Calu3 (cell line): Measurements from ENCODE around the gene IL25. TPM values are rescaled to one million over a fixed set of nuclear protein-coding genes. Genes with fewer than 3 reads are reported as not detected.
"Not testable (repeated sequence)": the region's sequence is repeated elsewhere in the genome, so short reads cannot be mapped to it uniquely, and the experiment has no call there.

Experiments used
- BruUV-seq: library from RNA; stranded (reverse); fragments of 400-500 nt; replicated peaks from 2 replicates; lab custom pipeline; 2021; lab: Mats Ljungman, UMichigan
- CTCF ChIA-PET: fragments of 300-600 bp; sonication (Branson Sonifier 250); formaldehyde crosslinking; loops from one replicate; lab custom pipeline; 2022; ENCODE audit warnings: antibody characterized with exemption; lab: Charles Lee
- DNase-seq: peaks from one replicate; pipeline ENCODE4 v3.0.0; 2022
- H3K27ac Mint-ChIP-seq: one replicate; pipeline ENCODE4 v1.8.0; 2022; ENCODE audit warnings: mixed read lengths; ENCODE audit not compliant: unreplicated experiment
- H3K27me3 Mint-ChIP-seq: one replicate; pipeline ENCODE4 v1.8.0; 2022; ENCODE audit warnings: mixed read lengths; ENCODE audit not compliant: unreplicated experiment
- H3K36me3 Mint-ChIP-seq: one replicate; pipeline ENCODE4 v1.8.0; 2022; ENCODE audit warnings: mild to moderate bottlenecking, moderate library complexity, mixed read lengths; ENCODE audit not compliant: insufficient read depth, unreplicated experiment
- H3K4me1 Mint-ChIP-seq: one replicate; pipeline ENCODE4 v1.8.0; 2022; ENCODE audit warnings: mild to moderate bottlenecking, low read depth, mixed read lengths; ENCODE audit not compliant: unreplicated experiment
- H3K4me3 Mint-ChIP-seq: one replicate; pipeline ENCODE4 v1.8.0; 2022; ENCODE audit warnings: mild to moderate bottlenecking, low read depth, moderate library complexity, mixed read lengths; ENCODE audit not compliant: unreplicated experiment
- H3K9me3 Mint-ChIP-seq: one replicate; pipeline ENCODE4 v1.8.0; 2022; ENCODE audit warnings: low read depth, mixed read lengths; ENCODE audit not compliant: unreplicated experiment
- CTCF ChIP-seq: fragments of 200-600 bp; IDR thresholded peaks from one replicate; pipeline ENCODE4 v1.8.0; 2022; ENCODE audit warnings: antibody characterized with exemption; ENCODE audit not compliant: unreplicated experiment
- intact Hi-C: fragments of 100-400 bp; cut with micrococcal nuclease; formaldehyde crosslinking; loops from one replicate; pipeline ENCODE4 v1.10.0; 2022; ENCODE audit not compliant: unreplicated experiment
- total RNA-seq: library from RNA; stranded (reverse); gene quantifications from 2 replicates; pipeline ENCODE4 v1.2.3, GENCODE V29; 2022

IL25 gene
- total RNA-seq, 1 experiment from 2014 or later = not detected

DNA sequence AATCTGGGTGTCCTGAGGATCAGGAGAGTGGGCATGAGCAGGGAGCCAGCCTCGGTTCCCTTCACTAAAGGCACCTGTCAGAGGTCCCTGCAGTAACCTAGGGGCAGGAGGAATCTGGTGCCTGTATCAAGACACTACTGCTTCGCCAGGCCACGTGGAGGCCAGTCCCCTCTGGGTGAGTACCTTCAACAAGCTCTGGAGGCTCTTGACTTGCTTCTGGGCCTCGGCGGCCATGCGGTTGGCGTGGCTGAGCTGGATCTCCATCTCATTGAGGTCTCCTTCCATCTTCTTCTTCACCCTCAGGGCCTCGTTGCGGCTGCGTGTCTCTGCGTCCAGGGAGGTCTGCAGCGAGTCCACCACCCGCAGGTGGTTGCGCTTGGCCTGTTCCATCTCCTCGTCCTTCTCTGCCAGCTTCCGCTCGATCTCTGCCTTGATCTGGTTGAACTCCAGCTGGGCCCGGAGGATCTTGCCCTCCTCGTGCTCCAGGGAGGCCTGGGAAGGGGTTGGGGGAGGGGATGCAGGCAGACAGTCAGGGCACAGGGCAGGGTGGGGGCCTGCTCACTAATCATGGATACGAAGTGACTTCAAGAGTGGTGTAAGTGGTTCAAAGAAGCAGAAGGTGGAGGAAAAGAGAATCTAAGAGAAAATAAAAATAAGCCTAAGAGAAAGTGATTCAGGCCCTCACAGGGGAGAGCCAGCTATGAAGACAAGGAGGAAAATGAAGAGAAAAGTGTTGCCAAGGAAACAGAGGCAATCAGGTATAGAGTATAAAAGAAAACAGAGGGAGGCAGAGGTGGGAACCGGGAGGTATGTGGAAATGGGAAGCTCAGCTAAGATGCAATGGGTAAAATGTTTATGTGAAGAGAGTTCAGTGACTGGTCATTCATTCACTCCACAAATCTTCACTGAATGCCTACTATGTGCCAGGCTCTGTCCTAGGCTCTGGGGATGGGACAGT is 43.5 kb downstream of the IL25 start:
- H3K27me3 Mint-ChIP-seq = peaks cover 93% of the 10 kb centered on the region
- TF ChIP-seq CTCF = no peak
- intact Hi-C loops = no loop called here
- no peaks in the 10 kb centered on the region for H3K4me1 Mint-ChIP-seq
- no peak for DNase-seq
- no TSS peak for BruUV-seq
- no peak overlapping the region for H3K4me3 Mint-ChIP-seq
- H3K9me3 Mint-ChIP-seq = no peaks in the 10 kb centered on the region
- H3K36me3 Mint-ChIP-seq = no peaks in the 10 kb centered on the region
- CTCF ChIA-PET = interaction anchor here (0.6 to 1.6 kb wide), 2 partner anchors 24 to 1873 kb away, joined by 4 to 6 read pairs; no protein-coding TSS in a partner anchor
- no peak overlapping the region for H3K27ac Mint-ChIP-seq

GRCh38 chr14:23416801-23417200 is 44.2 kb downstream of the IL25 start:
- Mint-ChIP-seq H3K27me3 (peaks cover 93% of the 10 kb centered on the region), H3K4me1 (no peaks in the 10 kb centered on the region), H3K4me3 (no peak overlapping the region), H3K36me3 (no peaks in the 10 kb centered on the region), H3K27ac (no peak overlapping the region), H3K9me3 (no peaks in the 10 kb centered on the region)
- DNase-seq = no peak
- intact Hi-C loops = no loop called here
- no TSS peak for BruUV-seq
- CTCF ChIA-PET = interaction anchor here (0.6 kb wide), 1 partner anchor 1874 kb away, joined by 4 read pairs; no protein-coding TSS in a partner anchor
- TF ChIP-seq CTCF = no peak

- H3K27ac Mint-ChIP-seq, CTCF ChIA-PET, H3K36me3 Mint-ChIP-seq, intact Hi-C loops, BruUV-seq, DNase-seq, H3K4me1 Mint-ChIP-seq, H3K9me3 Mint-ChIP-seq, H3K4me3 Mint-ChIP-seq: not testable (repeated sequence)
- H3K27me3 Mint-ChIP-seq = peaks cover 94% of the 10 kb centered on the region
These were observed 44.7 kb downstream of the IL25 start for GRCh38 chr14:23417269-23417668.

GRCh38 chr14:23418021-23418420 is 45.4 kb downstream of the IL25 start:
- no TSS peak for BruUV-seq
- no peak for DNase-seq
- no peak for TF ChIP-seq CTCF
- Mint-ChIP-seq H3K27me3 (peaks cover 90% of the 10 kb centered on the region), H3K27ac (no peak overlapping the region), H3K9me3 (no peaks in the 10 kb centered on the region), H3K4me1 (no peaks in the 10 kb centered on the region), H3K4me3 (no peak overlapping the region), H3K36me3 (no peaks in the 10 kb centered on the region)
- CTCF ChIA-PET = no interaction called here
- intact Hi-C loops = no loop called here

- H3K9me3 Mint-ChIP-seq, H3K4me1 Mint-ChIP-seq, DNase-seq, H3K36me3 Mint-ChIP-seq, H3K27ac Mint-ChIP-seq, BruUV-seq, CTCF ChIA-PET, H3K4me3 Mint-ChIP-seq, intact Hi-C loops: not testable (repeated sequence)
- H3K27me3 Mint-ChIP-seq = peaks cover 74% of the 10 kb centered on the region
These were observed 47.0 kb downstream of the IL25 start for GRCh38 chr14:23419646-23420045.
